GM13977 (cell line): Measurements from ENCODE around the gene FHIT.

Source experiments
- DNase-seq: peaks from one replicate; pipeline ENCODE4 v3.0.0; 2012; ENCODE audit warnings: low spot score
- CTCF ChIP-seq: IDR thresholded peaks from 2 replicates; pipeline ENCODE4 v1.5.1; 2012; ENCODE audit warnings: mild to moderate bottlenecking, control low read depth; ENCODE audit not compliant: insufficient read depth; ENCODE audit errors: extremely low read depth, missing control alignments
- in situ Hi-C: fragments of 300-500 bp; cut with MboI; formaldehyde crosslinking; loops from one replicate; pipeline ENCODE4 v1.12.0; 2022; ENCODE audit warnings: low sequenced_read_pairs, low pct_unique_long_range_greater_than_20kb, mixed read lengths, inconsistent platforms; ENCODE audit not compliant: unreplicated experiment

FHIT gene

DNA sequence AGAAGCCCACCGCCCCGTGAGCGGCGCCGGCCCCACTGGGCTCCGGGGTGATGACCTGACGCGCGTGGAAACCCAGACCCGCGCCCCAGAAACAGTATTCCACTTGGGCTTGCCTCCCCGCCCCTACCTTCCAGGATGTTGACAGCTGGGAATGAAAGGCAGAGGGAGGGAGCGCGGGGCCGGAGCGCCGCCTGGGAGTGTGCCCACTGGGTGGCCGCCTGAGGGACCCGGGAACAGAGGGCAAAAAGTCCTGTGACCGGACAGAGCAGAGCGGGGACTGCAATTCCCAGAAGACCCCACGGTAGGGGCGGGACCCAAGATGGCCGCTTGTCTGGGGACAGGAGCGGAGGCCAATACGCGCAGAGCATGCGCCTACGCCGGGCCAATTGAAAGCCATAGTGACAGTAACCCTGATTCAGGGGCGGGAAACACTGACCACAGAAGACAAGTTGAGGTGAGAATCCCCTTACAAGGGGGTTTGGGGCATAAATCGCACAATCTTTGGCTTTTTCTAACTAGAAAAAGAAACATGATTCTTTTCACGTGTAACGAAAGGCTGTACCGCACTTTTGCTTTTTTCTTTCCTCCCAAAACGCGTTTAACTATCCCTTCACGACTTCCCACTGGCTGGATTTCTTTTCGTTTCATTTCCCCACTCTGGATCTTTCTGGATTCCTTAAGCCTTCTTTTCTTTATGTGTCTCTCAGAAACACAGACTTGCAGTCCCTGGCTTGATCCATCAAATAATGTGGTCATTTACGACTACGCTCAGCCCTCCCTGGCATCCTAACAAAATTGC is at the start of gene FHIT:
Gene FHIT, minus strand, starts transcription at position 279 of the 799 bp plus-strand sequence.
- peak; percentile 89 for DNase-seq
- no peak for TF ChIP-seq CTCF
- in situ Hi-C loops: no loop called here

GRCh38 chr3:61300786-61301185 is 49.5 kb upstream of the FHIT start:
- DNase-seq: no peak
- in situ Hi-C loops: no loop called here
- TF ChIP-seq CTCF: no peak

GRCh38 chr3:61300006-61300380 is 48.7 kb upstream of the FHIT start:
- in situ Hi-C loops: no loop called here
- no peak for DNase-seq
- no peak for TF ChIP-seq CTCF

- in situ Hi-C loops: no loop called here
- DNase-seq: no peak
- peak; percentile 2 for TF ChIP-seq CTCF
Measured at GRCh38 chr3:61299343-61300005, 48.2 kb upstream of the FHIT start.

DNA sequence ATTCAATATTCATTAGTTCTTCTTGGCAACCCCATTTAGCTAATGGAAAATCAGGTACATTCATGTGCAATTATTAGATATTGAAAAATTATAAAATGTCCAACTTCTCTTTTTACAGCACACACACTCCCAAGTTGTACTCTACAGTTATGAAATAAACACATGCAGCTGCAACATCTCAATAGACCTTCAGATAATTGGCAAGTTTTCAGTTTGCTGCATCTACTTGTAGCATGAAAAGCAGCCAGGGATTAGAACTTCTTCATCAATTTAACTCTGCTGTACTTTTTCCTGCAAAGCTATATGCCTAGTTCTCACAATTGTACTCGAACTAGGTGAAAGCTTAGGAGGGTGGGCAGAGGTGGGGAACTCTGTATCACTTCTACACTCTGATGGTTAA is 46.6 kb upstream of the FHIT start:
- no peak for TF ChIP-seq CTCF
- in situ Hi-C loops: no loop called here
- DNase-seq: no peak

GRCh38 chr3:61288446-61288845 is 37.2 kb upstream of the FHIT start:
- no peak for TF ChIP-seq CTCF
- no peak for DNase-seq
- in situ Hi-C loops: no loop called here
